SK-N-SH treated with all-trans-retinoic acid at 6 μM for 48 hours (cell line): ENCODE data around the gene ZNF529.

ENCODE experiments used
- CSDC2 ChIP-seq: fragments of 250-450 bp; sonication (Bioruptor Pico); IDR thresholded peaks from 2 replicates; pipeline ENCODE4 v1.5.0; 2020; ENCODE audit warnings: mild to moderate bottlenecking, moderate library complexity
- ESRRG ChIP-seq: fragments of 250-450 bp; sonication (Bioruptor Pico); IDR thresholded peaks from 2 replicates; pipeline ENCODE4 v1.6.1; 2021; ENCODE audit warnings: mild to moderate bottlenecking
- GLIS3 ChIP-seq: fragments of 250-450 bp; sonication (Bioruptor Pico); IDR thresholded peaks from 2 replicates; pipeline ENCODE4 v1.5.0; 2020; ENCODE audit warnings: mild to moderate bottlenecking, moderate library complexity
- PATZ1 ChIP-seq: fragments of 250-450 bp; sonication (Bioruptor Pico); IDR thresholded peaks from 2 replicates; pipeline ENCODE4 v1.8.0; 2020; ENCODE audit warnings: mild to moderate bottlenecking, moderate library complexity, borderline replicate concordance
- PPARA ChIP-seq: fragments of 250-450 bp; sonication (Bioruptor Pico); IDR thresholded peaks from 2 replicates; pipeline ENCODE4 v1.5.0; 2020; ENCODE audit warnings: mild to moderate bottlenecking, borderline replicate concordance
- RARB ChIP-seq: fragments of 250-450 bp; sonication (Bioruptor Pico); IDR thresholded peaks from 2 replicates; pipeline ENCODE4 v1.8.0; 2021; ENCODE audit warnings: mild to moderate bottlenecking, moderate library complexity
- SNAI2 ChIP-seq: fragments of 250-450 bp; sonication (Bioruptor Pico); IDR thresholded peaks from 2 replicates; pipeline ENCODE4 v1.5.0; 2020; ENCODE audit warnings: mild to moderate bottlenecking, moderate library complexity
- ZC3H10 ChIP-seq: fragments of 250-450 bp; sonication (Bioruptor Pico); IDR thresholded peaks from 2 replicates; pipeline ENCODE4 v1.5.1; 2021; ENCODE audit warnings: mild to moderate bottlenecking, moderate library complexity
- ZFP3 ChIP-seq: fragments of 250-450 bp; sonication (Bioruptor Pico); IDR thresholded peaks from 2 replicates; pipeline ENCODE4 v1.5.0; 2020; ENCODE audit warnings: mild to moderate bottlenecking, moderate library complexity
- ZNF565 ChIP-seq: fragments of 450-650 bp; formaldehyde crosslinking; conservative IDR thresholded peaks from 2 replicates; pipeline ENCODE4 v1.5.0; 2020; ENCODE audit warnings: low read depth, mild to moderate bottlenecking, moderate library complexity
- ZNF70 ChIP-seq: fragments of 450-650 bp; formaldehyde crosslinking; IDR thresholded peaks from 2 replicates; pipeline ENCODE4 v1.5.0; 2020; ENCODE audit warnings: mild to moderate bottlenecking, moderate library complexity
- ZNF8 ChIP-seq: fragments of 450-650 bp; formaldehyde crosslinking; IDR thresholded peaks from 2 replicates; pipeline ENCODE4 v1.5.0; 2020; ENCODE audit warnings: mild to moderate bottlenecking, moderate library complexity

GRCh38 chr19:36527873-36528193, 45.3 kb downstream of the ZNF529 start:
- TF ChIP-seq PATZ1 (CRISPR knock-in tag) (no peak), PPARA (CRISPR knock-in tag) (no peak), ZNF70 (CRISPR knock-in tag) (no peak), RARB (CRISPR knock-in tag) (no peak), SNAI2 (CRISPR knock-in tag) (no peak), ZFP3 (no peak), ZNF8 (no peak), GLIS3 (CRISPR knock-in tag) (no peak), ZC3H10 (CRISPR knock-in tag) (no peak), ESRRG (CRISPR knock-in tag) (no peak), ZNF565 (CRISPR knock-in tag) (no peak), CSDC2 (CRISPR knock-in tag) (no peak)
